Ecto neural progenitor cell (in vitro differentiated cells): ENCODE measurements around the gene C1QTNF5.
"Not testable (repeated sequence)": the region's sequence is repeated elsewhere in the genome, so short reads cannot be mapped to it uniquely, and the experiment has no call there.

Source experiments
- DNase-seq: peaks from one replicate; pipeline ENCODE4 v3.0.0-alpha.2; 2018; ENCODE audit warnings: low spot score

Gene C1QTNF5

GRCh38 chr11:119340335-119341221, at the start of gene C1QTNF5:
Gene C1QTNF5, minus strand, starts transcription at chr11:119340883. Its CDS starts 486 bp downstream, at chr11:119340397.
- peak; percentile 72 for DNase-seq

GRCh38 chr11:119389611-119390254, 49.0 kb upstream of the C1QTNF5 start:
- DNase-seq, result no peak

- no peak for DNase-seq
Observed at GRCh38 chr11:119388103-119388502, 47.4 kb upstream of the C1QTNF5 start.

- no peak for DNase-seq
Observed at GRCh38 chr11:119384332-119384731, 43.6 kb upstream of the C1QTNF5 start.

- DNase-seq, result not testable (repeated sequence)
Observed at GRCh38 chr11:119382513-119382912, 41.8 kb upstream of the C1QTNF5 start.

- no peak for DNase-seq
Observed at GRCh38 chr11:119382101-119382500, 41.4 kb upstream of the C1QTNF5 start.

- peak; percentile 97 for DNase-seq
Observed at GRCh38 chr11:119381181-119381988, 40.7 kb upstream of the C1QTNF5 start, which contains the start of gene USP2. Gene USP2, minus strand, starts transcription at chr11:119381690. Its CDS starts 8,210 bp downstream, at chr11:119373480.

GRCh38 chr11:119380827-119381180, 40.1 kb upstream of the C1QTNF5 start:
- no peak for DNase-seq

GRCh38 chr11:119380160-119380826, 39.6 kb upstream of the C1QTNF5 start:
- no peak for DNase-seq

GRCh38 chr11:119378851-119379465, 38.3 kb upstream of the C1QTNF5 start:
- DNase-seq, result no peak

GRCh38 chr11:119377961-119378667, 37.4 kb upstream of the C1QTNF5 start:
- peak; percentile 78 for DNase-seq

- DNase-seq, result no peak
Observed at GRCh38 chr11:119377112-119377901, 36.6 kb upstream of the C1QTNF5 start.

- DNase-seq, result no peak
Observed at GRCh38 chr11:119376197-119376847, 35.6 kb upstream of the C1QTNF5 start.

- DNase-seq, result no peak
Observed at GRCh38 chr11:119375337-119376196, 34.9 kb upstream of the C1QTNF5 start.

- DNase-seq, result no peak
Observed at GRCh38 chr11:119374632-119375336, 34.1 kb upstream of the C1QTNF5 start.

GRCh38 chr11:119373921-119374631, 33.4 kb upstream of the C1QTNF5 start:
- peak; percentile 87 for DNase-seq
